Measurements from ENCODE around the gene CHAC2. TPM values are rescaled to one million over a fixed set of nuclear protein-coding genes. Genes with fewer than 3 reads are reported as not detected.

The CHAC2 gene
- total and polyA plus RNA-seq, 2 of the 4 experiments (the other 2 are of a cell fraction): 2.4 to 3.9 TPM

DNA sequence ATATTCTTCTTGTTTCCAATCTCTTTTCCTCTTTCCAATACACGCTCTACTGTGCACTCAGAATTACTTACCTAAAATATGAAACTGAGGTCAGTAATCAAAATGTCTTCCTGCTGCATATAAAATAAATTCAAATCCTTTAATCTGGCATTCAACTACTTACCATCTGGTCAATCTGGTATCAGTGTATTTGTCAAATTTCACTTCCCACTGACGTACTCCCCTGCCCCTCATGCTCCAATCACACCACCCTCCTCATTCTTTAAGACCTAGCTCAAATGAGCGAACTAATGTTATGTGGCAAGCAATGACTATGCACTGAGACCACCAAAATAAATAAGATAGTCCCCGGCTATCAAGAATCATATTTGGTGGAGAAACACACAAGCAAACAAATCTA is 12.5 kb downstream of the CHAC2 start:
- Histone ChIP-seq H2BK5ac (ENCODE audit: low read depth, low read length, poor library complexity, severe bottlenecking) (no peak overlapping the region), H3K79me1 (ENCODE audit: low read depth in 1 of 2, low read length in 2 of 2) (peaks cover 41 to 58% of the 10 kb centered on the region in 2 experiments), H4K91ac (ENCODE audit: insufficient read depth, low read depth, low read length) (no peak overlapping the region), H2BK120ac (ENCODE audit: low read depth, low read length) (no peak overlapping the region), H3K4ac (ENCODE audit: low read depth, low read length) (no peak overlapping the region), H3K9me3 (ENCODE audit: control insufficient read depth, insufficient read depth, low read length) (no peaks in the 10 kb centered on the region), H2AK9ac (replicated peaks; ENCODE audit: low read depth, low read length, poor library complexity) (no peak overlapping the region), H3K27ac (ENCODE audit: insufficient read depth, low read length) (no peak overlapping the region), H3K23ac (ENCODE audit: low read depth, low read length) (no peak overlapping the region), H4K8ac (ENCODE audit: low read depth in 2 of 2, low read length in 2 of 2) (no peak overlapping the region), H3K18ac (ENCODE audit: low read depth, low read length) (no peak overlapping the region), H3K36me3 (ENCODE audit: control insufficient read depth, insufficient read depth, low read length) (peaks cover 3% of the 10 kb centered on the region), H2AFZ (replicated peaks; ENCODE audit: low read length, poor library complexity) (no peak overlapping the region), H3K9me1 (ENCODE audit: insufficient read depth, low read length) (peaks cover 4% of the 10 kb centered on the region), H2AK5ac (ENCODE audit: low read depth, low read length) (no peak overlapping the region), H2BK15ac (ENCODE audit: low read depth, low read length) (no peak overlapping the region), H3K9ac (ENCODE audit: low read depth, low read length) (no peak overlapping the region), H3K56ac (ENCODE audit: extremely low read depth, insufficient read depth, low read length) (no peak overlapping the region), H4K5ac (ENCODE audit: low read depth, low read length) (no peak overlapping the region), H3K27me3 (ENCODE audit: control insufficient read depth, insufficient read depth, low read length) (no peaks in the 10 kb centered on the region), H3K4me1 (ENCODE audit: control insufficient read depth, insufficient read depth, low read length) (peaks cover 7% of the 10 kb centered on the region), H3K14ac (replicated peaks; ENCODE audit: low read depth, low read length) (no peak overlapping the region), H3K4me3 (ENCODE audit: insufficient read depth, low read depth, low read length) (no peak overlapping the region), H2BK20ac (ENCODE audit: low read depth, low read length) (no peak overlapping the region), H4K20me1 (ENCODE audit: insufficient read depth, low read length) (no peaks in the 10 kb centered on the region; the same call in 1 of the 2 replicates), H3K4me2 (ENCODE audit: low read depth, low read length) (no peak overlapping the region)
- 76% methylated on average over 2 of the region's 4 CpGs; no CpG with 5 or more reads in 1 of the 2 experiments for WGBS, 2 experiments (ENCODE audit: extremely low coverage in 2 of 2, insufficient read length in 1 of 2)
- TF ChIP-seq, protein P1, sequence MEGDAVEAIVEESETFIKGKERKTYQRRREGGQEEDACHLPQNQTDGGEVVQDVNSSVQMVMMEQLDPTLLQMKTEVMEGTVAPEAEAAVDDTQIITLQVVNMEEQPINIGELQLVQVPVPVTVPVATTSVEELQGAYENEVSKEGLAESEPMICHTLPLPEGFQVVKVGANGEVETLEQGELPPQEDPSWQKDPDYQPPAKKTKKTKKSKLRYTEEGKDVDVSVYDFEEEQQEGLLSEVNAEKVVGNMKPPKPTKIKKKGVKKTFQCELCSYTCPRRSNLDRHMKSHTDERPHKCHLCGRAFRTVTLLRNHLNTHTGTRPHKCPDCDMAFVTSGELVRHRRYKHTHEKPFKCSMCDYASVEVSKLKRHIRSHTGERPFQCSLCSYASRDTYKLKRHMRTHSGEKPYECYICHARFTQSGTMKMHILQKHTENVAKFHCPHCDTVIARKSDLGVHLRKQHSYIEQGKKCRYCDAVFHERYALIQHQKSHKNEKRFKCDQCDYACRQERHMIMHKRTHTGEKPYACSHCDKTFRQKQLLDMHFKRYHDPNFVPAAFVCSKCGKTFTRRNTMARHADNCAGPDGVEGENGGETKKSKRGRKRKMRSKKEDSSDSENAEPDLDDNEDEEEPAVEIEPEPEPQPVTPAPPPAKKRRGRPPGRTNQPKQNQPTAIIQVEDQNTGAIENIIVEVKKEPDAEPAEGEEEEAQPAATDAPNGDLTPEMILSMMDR (conservative IDR thresholded peaks at IDR 0.05; ENCODE audit: low read depth, low read length): no peak
- TF ChIP-seq FOS (IDR thresholded peaks at IDR 0.05; ENCODE audit: low read depth, low read length) (no peak), MAFK (IDR thresholded peaks at IDR 0.05; ENCODE audit: low read depth, low read length) (no peak), RCOR1 (IDR thresholded peaks at IDR 0.05; ENCODE audit: insufficient replicate concordance, low read length) (no peak), BHLHE40 (IDR thresholded peaks at IDR 0.05; ENCODE audit: low read depth, low read length) (no peak), MXI1 (IDR thresholded peaks at IDR 0.05; ENCODE audit: borderline replicate concordance, low read depth, low read length) (no peak), NFE2L2 (IDR thresholded peaks at IDR 0.05; ENCODE audit: low read depth, low read length) (no peak), CEBPB (IDR thresholded peaks at IDR 0.05; ENCODE audit: low read depth, low read length) (no peak), SMC3 (IDR thresholded peaks at IDR 0.05; ENCODE audit: low read depth, low read length) (no peak), POLR2A (IDR thresholded peaks at IDR 0.05; ENCODE audit: low read depth, low read length) (no peak), CHD1 (IDR thresholded peaks at IDR 0.05; ENCODE audit: low read depth, low read length) (no peak), RAD21 (IDR thresholded peaks at IDR 0.05; ENCODE audit: low read length) (no peak), MAZ (IDR thresholded peaks at IDR 0.05; ENCODE audit: borderline replicate concordance, low read depth, low read length) (no peak), RFX5 (IDR thresholded peaks at IDR 0.05; ENCODE audit: low read depth, low read length) (no peak)
- TF ChIP-seq, protein P2, sequence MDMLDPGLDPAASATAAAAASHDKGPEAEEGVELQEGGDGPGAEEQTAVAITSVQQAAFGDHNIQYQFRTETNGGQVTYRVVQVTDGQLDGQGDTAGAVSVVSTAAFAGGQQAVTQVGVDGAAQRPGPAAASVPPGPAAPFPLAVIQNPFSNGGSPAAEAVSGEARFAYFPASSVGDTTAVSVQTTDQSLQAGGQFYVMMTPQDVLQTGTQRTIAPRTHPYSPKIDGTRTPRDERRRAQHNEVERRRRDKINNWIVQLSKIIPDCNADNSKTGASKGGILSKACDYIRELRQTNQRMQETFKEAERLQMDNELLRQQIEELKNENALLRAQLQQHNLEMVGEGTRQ (IDR thresholded peaks at IDR 0.05; ENCODE audit: low read depth, low read length): no peak
- TF ChIP-seq, protein P3, sequence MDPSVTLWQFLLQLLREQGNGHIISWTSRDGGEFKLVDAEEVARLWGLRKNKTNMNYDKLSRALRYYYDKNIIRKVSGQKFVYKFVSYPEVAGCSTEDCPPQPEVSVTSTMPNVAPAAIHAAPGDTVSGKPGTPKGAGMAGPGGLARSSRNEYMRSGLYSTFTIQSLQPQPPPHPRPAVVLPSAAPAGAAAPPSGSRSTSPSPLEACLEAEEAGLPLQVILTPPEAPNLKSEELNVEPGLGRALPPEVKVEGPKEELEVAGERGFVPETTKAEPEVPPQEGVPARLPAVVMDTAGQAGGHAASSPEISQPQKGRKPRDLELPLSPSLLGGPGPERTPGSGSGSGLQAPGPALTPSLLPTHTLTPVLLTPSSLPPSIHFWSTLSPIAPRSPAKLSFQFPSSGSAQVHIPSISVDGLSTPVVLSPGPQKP (IDR thresholded peaks at IDR 0.05; ENCODE audit: borderline replicate concordance, low read depth, low read length): no peak
- in situ Hi-C loops (cut with MboI; ENCODE audit: low sequenced_read_pairs) (no loop called here), dilution Hi-C loops (cut with HindIII; ENCODE audit: low sequenced_read_pairs, unreplicated experiment) (no loop called here), intact Hi-C loops (cut with micrococcal nuclease) (no loop called here)
- no peak for ATAC-seq (ENCODE audit: low read depth)
- ChIA-PET CTCF (no interaction called here), POLR2A (ENCODE audit: unreplicated experiment) (no interaction called here)
- no TSS peak for BruUV-seq (replicated peaks)
- DNase-seq: no peak

Data from IMR-90 (cell line).